Neural cell (in vitro differentiated cells): ENCODE data around the gene CCDC17.

Source experiments
- CTCF ChIP-seq: fragments of 450-650 bp; IDR thresholded peaks from 2 replicates; pipeline ENCODE4 v1.5.1; 2014; ENCODE audit warnings: antibody characterized with exemption, mild to moderate bottlenecking, moderate library complexity; ENCODE audit not compliant: poor library complexity, severe bottlenecking
- EP300 ChIP-seq: fragments of 450-650 bp; conservative IDR thresholded peaks from 2 replicates; pipeline ENCODE4 v1.6.1; 2014; ENCODE audit warnings: antibody characterized with exemption, mild to moderate bottlenecking, moderate library complexity; ENCODE audit not compliant: poor library complexity, severe bottlenecking
- EZH2 ChIP-seq: fragments of 200-600, 300-800 bp; shearing (Covaris generic), sonication (generic); IDR thresholded peaks from 2 replicates; pipeline ENCODE4 v1.6.1; 2014; ENCODE audit warnings: antibody characterized with exemption, low read length, borderline replicate concordance, mild to moderate bottlenecking; ENCODE audit not compliant: insufficient read depth, poor library complexity, severe bottlenecking
- MXI1 ChIP-seq: fragments of 450-650 bp; conservative IDR thresholded peaks from 2 replicates; pipeline ENCODE4 v1.6.1; 2014; ENCODE audit warnings: antibody characterized with exemption, mild to moderate bottlenecking; ENCODE audit not compliant: poor library complexity, severe bottlenecking
- POLR2AphosphoS5 ChIP-seq: IDR thresholded peaks from 2 replicates; pipeline ENCODE4 v1.6.1; 2012
- RAD21 ChIP-seq: fragments of 450-650 bp; conservative IDR thresholded peaks from 2 replicates; pipeline ENCODE4 v1.6.1; 2014; ENCODE audit warnings: antibody characterized with exemption, mild to moderate bottlenecking, moderate library complexity
- REST ChIP-seq: IDR thresholded peaks from 2 replicates; pipeline ENCODE4 v1.6.1; 2012; ENCODE audit warnings: borderline replicate concordance
- SMC3 ChIP-seq: fragments of 450-650 bp; conservative IDR thresholded peaks from 2 replicates; pipeline ENCODE4 v1.6.1; 2014; ENCODE audit warnings: antibody characterized with exemption, mild to moderate bottlenecking, moderate library complexity; ENCODE audit not compliant: poor library complexity
- TAF1 ChIP-seq: IDR thresholded peaks from 2 replicates; pipeline ENCODE4 v1.6.1; 2012; ENCODE audit warnings: low read depth

GRCh38 chr1:45643978-45644377 is 20.1 kb upstream of the CCDC17 start:
- TF ChIP-seq CTCF (no peak), RAD21 (no peak), POLR2AphosphoS5 (no peak), REST (no peak), SMC3 (no peak), EP300 (no peak), TAF1 (no peak), EZH2 (no peak), MXI1 (no peak)
